Measurements from ENCODE around the gene AWAT1.
"Not testable (repeated sequence)": the region's sequence is repeated elsewhere in the genome, so short reads cannot be mapped to it uniquely, and the experiment has no call there.

Gene AWAT1

DNA sequence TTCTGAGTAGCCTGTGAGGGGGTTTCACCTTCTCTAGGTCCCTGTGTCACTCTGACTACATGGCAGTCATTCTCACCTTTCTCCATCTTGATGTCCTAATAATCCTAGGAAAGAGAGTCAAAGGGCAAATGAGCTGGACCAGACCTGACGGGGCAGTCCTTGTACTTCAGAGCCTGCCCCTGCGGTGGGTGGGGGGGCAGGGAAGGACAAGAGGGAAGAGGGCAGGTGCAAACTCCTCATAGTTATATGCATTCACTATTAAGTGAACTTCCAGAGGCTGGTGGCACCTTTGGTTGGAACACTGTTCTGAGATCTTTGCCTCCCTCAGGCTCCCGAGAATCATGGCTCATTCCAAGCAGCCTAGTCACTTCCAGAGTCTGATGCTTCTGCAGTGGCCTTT is at the start of gene AWAT1:
Gene AWAT1, plus strand, starts transcription at position 301 of the 400 bp plus-strand sequence. Its CDS starts 41 bp downstream, at position 342.
- no peak for DNase-seq

DNA sequence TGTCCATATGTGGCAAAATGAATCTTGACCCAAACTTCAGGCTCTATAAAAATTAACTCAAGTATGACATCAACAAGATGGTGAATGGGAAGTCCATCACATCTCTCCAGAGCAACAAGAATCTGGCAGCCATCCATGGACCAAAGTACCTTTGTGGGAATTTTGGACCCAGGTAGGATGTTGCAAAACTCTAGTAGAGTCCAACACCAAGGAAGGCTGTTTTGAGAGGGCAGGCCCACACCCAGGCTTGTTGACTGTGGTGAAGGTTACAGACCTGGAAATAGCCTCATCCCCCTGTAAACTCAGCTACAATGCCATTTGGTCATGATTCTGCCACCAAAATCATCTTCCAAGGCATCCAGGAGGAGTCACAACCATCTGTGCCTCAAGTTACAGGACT is 44.2 kb upstream of the AWAT1 start:
- no peak for DNase-seq

DNA sequence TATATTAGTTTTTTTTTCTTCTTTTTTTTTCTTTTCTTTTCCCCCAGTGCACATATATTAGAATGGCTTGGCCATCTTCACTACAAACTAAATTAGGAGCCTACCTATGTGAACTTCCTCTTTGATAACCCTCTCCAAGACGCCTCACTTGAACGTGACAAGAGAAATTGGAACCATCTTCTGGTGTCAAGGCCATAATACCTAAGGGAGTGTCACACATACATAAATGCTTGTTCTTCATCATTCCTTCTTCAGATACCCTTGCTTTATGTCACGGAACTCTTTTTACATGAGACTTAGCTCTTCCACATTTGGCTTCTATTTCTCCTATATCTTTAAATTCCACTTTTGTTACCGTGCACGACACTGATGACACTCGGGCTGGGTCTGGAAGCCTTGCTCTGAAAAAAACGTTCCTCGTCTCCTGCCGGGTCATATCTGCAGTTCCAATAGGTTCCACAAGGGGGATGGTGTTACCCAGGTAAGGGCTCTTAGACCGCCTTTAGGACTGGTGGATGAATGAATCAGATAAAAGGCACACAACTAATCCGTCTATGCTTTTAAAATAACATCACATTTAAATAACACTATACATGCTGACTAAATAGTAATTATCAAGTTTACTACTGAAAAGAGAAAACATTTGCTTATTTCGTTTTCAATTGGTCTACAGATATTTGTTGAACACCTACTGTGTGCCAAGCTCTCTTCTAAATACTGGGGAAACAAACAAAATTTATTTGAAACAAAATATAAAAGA is 37.3 kb upstream of the AWAT1 start:
- DNase-seq: peak; percentile 39

DNA sequence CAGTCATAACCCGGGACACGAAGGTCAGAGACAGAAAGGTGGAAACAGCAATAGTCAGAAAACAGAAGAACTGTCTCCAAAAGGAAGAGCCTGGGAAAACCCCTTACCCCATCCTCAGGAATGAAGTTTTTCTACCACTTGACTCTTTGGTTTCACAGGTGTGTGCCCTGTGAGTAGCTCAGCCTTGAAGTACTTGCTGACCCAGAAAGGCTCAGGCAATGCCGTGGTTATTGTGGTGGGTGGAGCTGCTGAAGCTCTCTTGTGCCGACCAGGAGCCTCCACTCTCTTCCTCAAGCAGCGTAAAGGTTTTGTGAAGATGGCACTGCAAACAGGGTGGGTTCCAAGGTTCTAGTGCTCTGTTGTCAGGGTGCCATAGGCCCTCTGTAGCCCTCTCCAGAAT is 32.7 kb upstream of the AWAT1 start:
- no peak for DNase-seq

DNA sequence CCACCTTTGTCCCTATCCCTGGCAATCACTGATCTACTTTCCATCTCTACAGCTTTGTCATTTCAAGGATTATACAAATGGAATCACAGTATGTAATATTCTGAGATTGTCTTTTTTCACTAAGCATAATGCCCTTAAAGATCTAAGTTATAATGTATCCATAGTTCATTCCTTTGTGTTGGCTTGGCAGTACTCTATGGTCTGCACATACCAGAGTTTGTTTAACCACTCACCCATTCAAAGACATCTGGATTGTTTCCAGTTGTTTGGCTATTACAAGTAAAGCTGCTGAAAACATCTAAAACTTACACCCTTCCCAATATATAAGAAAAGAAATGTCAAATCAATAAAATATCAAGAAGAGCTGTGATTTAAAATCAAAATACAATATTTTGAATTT is 26.0 kb upstream of the AWAT1 start:
- DNase-seq: no peak

DNA sequence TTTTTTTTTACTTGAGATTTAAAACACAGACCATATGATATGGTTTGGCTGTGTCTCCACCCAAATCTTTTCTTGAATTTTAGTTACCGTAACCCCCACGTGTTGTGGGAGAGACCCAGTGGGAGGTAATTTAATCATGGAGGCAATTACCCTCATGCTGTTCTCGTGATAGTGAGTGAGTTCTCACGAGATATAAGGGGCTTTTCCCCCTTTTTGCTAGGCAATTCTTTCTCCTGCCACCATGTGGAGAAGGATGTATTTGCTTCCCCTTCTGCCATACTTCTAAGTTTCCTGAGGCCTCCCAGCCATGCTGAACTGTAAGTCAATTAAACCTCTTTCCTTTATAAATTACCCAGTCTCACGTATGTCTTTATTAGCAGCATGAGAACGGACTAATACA is 24.9 kb upstream of the AWAT1 start:
- DNase-seq: not testable (repeated sequence)

DNA sequence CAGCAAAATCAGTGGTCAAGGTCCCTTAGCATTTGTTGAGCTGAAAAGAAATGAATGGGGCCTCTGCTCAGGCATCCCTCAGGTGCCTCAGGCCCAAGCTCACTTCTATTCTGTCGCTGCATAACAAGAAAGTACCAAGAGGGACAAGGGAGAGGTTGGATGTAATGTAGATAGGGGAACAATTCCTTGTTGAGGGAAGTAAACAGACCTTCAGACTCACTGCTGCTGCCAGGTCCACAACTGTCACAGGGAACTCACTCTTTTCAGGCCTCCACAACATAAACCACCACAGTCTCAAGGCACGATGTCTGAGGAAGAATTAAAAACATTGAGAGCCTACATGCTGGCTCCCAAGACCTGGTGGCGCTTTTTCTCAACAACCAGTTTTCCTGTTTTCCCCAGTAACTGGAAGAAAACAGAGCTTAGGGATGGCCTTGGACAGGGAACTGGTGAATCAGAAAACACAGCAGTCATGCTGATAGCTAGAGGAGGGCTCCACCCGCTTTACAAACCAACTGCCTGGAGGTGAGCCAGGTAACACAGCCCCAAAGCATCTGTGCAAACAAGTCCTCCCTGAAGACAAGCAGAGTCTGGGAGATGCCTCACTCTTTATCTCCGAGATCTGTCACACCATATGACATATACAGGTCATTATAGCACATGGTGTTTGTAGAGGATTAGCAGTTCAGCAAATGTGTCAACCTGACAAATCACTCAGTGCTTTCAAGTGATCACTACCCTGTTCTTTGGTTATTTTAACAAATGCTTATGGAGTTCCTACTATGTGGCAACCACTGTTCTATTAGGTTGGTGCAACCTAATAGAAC is 14.3 kb upstream of the AWAT1 start:
- peak; percentile 76 for DNase-seq

DNA sequence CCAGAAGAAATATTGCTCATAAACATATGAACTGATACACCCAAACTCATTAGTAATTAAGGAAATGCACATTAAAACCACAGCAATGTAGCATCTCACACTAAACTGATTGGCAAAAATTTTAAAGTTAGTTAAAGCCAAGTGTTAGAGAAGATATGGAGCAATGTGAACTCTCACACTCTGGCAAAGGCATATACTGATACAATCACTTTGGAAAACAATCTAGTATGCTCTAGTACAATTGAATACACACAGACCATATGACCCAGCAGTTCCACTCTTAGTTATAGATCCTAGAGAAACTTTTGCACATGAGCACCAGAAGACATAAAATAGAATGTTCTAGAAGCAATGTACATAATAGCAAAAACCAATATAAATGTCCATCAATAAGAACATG is 8.4 kb upstream of the AWAT1 start:
- no peak for DNase-seq

DNA sequence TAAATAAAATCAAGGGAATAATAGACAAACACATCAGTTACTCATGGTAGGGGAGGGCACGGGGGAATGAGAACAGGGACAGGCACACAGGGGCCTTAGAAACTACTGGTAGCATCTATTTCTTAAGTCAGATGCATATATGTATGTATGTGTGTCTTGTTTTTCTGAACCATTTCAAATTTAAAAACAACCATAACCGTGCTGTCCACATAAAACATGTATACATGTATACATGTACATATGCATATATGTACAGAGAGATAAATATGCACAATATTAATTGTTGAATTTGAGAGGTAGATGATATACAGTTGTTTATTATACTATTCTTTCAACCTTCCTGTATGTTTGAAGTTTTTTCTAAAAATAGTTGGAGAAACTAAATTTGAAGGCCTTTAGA is 7.8 kb upstream of the AWAT1 start:
- DNase-seq: no peak

DNA sequence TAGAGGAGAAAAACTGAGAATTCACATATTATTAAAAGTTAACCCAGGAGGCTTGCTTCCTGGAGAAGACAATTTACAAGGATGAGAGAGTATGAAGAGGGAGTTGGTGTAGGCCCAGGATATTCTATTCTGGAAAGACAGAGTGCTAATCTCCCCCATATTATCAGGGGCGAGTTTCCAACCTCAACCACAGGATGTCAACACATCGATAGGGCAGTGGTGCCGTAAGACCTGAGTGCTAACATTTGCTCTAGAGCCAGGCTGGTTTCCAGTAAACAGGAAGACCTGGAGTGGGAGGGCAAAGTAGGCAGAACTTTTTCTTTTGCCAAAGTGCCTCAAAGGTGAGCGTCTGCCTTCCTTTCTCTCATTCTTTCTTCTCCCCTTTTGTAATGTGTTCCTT is 2.8 kb upstream of the AWAT1 start:
- DNase-seq: no peak

DNA sequence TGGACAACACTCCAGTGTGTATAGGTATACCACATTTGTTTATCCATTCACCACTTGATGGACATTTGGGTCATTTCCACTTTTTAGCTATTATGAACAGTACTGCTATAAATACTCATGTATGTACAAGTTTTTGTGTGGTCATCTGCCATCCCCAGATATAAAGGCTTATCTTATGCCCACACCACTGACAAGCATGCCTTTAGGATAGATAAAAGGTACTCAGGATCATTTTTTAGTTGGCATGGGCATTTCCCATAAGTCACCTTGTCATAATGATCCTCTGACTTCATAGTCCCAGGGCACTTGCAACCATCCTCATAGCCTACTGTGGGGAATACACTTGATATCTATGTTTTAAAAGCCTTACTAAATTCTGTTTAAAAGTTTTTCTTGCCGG is 6.3 kb downstream of the AWAT1 start:
- DNase-seq: no peak

DNA sequence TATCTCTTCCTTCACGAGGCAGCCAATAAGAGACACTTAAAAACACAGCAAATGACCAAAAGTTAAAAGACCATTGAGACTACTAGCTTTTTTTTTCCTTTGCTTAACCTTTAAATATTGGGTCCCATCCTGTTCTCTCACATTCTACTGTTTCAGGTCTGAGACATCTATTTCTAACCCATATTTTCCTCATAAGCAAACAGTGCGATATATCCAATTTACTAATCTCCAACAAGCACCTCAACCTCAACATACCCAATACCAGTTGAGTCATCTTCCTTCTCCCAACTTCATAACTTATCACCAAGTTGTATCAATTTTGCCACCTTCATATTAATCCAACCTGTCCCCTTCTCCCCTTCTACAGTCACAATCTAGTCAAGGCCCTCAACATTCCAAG is 7.0 kb downstream of the AWAT1 start:
- DNase-seq: no peak

DNA sequence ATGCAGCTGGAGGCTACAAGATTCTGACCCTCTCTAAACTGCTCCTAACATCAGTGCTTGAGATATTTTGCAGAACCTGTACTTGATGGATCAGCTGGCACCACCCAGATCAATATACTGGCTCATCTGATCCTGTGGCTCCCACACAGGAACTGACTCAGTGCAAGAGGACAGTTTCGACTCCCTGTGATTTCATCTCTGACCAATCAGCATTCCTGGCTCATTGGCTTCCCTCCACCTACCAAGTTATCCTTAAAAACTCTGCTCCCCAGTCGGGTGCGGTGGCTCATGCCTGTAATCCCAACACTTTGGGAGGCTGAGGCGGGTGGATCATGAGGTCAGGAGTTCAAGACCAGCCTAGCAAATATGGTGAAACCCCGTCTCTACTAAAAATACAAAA is 9.1 kb downstream of the AWAT1 start:
- DNase-seq: not testable (repeated sequence)

DNA sequence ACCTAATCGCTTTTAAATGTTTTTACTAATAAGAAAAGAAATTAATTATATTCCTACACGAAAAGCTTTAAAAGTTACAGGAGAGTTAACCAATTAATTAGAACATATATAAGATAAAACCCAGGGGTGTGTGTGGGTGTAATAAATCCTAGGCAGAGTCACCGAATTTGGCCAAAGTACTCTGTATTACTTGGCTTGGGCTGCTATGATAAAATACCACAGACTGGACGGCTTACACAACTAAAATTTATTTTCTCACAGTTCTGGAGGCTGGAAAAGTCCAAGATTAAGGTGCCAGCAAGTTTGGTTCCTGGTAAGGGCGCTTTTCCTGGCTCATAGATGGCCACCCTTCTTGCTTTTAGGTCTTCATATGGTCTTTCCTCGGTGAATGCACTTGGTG is 10.4 kb downstream of the AWAT1 start:
- no peak for DNase-seq

DNA sequence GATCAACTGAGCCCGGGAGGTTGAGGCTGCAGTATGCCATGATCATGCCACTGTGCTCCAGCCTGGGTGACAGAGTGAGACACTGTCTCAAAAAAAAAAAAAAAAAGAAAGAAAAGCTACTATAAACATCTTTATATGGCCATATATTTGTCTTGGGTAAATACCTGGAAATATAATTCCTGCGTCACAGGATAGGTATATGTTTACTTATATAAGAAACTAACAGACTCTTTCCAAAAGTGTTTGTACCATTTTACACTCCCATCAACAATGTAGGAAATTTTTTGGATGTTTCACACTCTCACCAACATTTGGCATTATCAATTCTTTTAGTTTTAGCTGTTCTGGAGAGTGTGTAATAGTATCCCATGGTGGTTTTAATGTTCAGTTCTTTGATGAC is 12.8 kb downstream of the AWAT1 start:
- no peak for DNase-seq

DNA sequence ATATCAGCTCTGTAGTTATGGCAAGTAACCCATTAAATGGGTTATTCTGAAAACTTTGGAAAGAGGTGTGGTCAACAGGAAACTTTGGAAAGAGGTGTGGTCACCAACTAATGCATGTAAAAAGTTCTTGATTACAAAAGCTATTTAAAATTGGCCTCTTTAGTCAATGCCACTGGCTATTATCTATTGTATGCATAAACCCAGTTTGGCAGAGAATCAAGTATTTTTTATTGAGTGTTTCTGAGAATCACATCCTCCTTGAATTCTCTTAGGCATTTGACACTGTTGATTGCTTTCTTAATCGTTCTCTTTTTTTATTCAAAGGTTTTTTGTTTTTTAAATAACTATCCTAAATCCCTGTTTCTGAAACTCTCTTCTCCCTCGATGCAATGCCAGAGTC is 18.0 kb downstream of the AWAT1 start:
- DNase-seq: no peak

DNA sequence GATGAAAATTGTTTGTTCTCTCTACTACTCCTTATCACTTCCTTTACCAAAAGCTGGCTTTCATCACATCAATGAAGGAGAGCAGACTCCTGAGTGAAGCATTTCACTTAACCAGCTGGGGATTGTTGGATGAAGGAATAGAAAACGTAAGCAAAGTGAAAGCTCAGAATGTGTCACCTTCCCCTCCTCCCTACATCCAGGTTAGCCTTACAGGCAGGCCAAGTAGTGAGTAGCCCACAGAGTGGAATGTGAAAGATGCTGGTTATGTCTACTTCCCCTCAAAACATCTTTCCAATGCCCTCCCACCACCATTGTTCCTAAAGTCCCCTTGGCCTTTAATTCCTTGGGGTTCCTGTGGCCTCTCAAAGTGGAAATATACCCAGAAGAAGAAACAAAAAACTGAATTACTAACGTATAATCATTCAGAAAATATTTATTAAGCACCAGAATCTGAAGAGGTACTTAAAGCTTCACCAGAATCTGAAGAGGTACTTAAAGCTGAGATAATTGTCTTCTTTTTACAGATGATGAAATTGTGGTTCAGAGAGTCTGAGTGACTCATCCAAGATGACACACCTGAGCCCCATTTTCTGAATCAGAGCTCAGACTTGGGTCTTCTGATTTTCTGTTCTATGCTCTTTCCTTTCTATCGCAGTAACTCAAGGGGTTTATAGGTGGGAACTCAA is 19.1 kb downstream of the AWAT1 start:
- no peak for DNase-seq

DNA sequence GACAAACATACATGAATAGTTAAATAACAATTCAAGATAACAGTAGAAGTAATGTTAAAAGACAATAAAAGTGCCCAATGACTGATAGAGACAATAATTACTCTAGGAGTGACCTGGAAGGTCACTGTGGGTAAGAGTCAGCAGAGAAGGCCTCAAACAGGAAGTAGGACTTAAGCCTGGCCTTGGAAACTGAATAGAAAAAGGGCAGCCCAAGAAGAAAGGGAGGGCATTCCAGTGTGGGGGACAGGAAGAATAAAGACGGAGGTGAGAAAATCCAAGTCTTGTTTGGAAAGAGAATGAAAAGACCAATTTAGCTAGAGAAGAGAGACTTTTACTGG is 19.6 kb downstream of the AWAT1 start:
- DNase-seq: no peak

DNA sequence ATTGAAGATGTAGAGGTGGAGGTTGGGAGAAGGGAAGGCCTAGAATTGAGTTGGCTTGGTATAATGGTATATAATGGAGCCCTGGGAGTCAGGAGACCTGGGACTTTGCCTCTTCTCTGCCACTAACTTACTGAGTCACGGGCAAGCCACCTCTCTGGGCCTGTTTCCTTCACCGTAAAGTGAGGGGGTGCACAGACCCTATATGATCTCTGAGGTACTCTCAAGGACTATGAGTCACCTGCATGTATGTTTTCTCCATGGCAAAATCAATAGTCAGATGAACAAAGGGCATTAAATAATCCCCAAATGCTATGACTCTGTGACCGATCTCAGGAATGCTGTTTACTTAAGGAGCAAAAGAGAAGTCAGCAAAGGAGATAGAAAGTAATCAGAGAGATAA is 20.5 kb downstream of the AWAT1 start:
- no peak for DNase-seq

DNA sequence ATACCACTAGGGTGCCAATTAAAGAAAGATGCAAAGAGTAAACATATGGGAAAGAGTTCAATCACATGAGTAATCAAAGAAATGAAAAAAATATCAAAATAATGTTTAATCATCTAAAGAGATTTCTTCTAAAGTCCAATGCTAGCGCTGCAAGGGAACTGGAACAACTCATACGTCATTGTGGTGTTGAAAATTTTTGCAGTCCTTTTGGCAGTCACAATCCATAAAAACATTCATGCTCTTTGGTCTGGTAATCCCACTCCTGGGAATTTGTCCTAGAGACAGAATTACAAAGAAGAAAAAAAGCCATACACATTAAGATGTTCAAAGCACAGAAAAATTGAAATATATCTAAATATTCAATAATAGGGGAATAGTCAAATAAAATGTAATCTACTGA is 21.0 kb downstream of the AWAT1 start:
- DNase-seq: no peak

DNA sequence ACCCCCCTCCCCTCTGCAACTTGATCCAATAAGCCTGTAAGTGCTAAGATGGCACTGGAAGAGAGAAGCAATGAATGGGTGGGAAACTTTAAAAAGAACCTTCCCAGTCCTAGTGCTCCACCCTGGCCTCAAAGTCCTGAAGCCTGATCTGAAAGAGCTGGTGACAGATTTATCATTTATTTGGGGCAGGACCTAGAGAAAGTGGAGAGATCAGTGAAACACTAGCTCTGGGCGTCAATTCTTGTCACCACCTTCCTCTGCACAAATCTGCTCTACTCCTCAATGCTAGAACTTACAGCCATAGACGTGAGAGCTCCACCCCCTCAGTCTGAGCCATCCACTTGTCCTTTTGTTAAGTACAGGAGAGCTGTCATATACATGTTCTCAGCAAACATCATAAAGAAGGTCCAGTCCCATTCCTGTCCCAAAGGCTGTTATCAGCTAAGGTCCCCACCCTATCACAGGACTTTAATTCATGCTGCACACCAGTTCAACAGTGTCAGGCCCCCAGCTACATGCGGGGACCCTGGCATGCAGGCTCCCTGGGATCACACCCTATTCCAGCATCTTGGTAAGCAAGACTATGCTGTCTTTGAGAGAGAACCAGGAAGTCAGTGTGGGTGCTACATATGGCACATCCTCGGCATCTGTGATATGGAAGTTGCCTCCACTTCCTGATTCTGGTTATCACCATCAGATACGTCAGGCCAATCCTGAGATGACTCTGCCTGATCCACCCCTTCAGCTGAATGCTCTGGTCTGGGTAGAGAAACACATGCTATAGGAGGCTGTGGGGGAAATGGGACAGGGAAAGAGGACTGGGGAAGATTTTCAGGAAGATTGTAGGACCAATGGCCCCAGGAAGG is 23.2 kb downstream of the AWAT1 start:
- DNase-seq: no peak

DNA sequence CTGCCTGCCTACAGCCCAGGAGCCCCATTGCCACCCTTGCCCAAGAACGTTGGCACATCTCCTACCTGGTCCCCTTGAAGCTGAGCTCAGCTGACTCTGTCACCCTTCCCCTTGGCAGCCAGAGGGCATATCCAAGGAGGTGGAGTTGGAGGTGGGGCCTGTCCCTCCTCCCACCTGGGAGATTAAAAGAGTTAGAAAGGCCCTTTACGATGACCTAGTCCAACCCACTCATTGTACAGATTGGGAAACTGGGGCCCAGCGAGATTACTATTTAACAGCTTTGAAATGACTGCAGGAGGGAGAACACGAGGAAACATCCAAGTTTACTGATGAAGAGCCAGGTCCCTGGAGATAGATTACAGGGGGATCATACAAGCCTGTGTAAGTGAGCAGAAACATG is 25.6 kb downstream of the AWAT1 start, which contains the start of gene P2RY4:
Gene P2RY4, minus strand, starts transcription at position 101 of the 400 bp plus-strand sequence. CDS start 580 bp downstream, outside the sequence.
- DNase-seq: no peak

All from NCI-H1092 treated with DMSO at 0.1 percent for 48 hours (cell line).